GM18951 (cell line): Measurements from ENCODE around the gene MLIP.

Experiments
- POLR2A ChIP-seq: IDR thresholded peaks from 4 replicates; pipeline ENCODE4 v1.6.1; 2011; ENCODE audit warnings: mild to moderate bottlenecking; ENCODE audit not compliant: insufficient read length, insufficient read depth; ENCODE audit errors: extremely low read depth
- in situ Hi-C: fragments of 300-500 bp; cut with MboI; formaldehyde crosslinking; loops from one replicate; pipeline ENCODE4 v1.12.0; 2022; ENCODE audit warnings: low sequenced_read_pairs, mixed read lengths, inconsistent platforms; ENCODE audit not compliant: unreplicated experiment

MLIP gene

DNA sequence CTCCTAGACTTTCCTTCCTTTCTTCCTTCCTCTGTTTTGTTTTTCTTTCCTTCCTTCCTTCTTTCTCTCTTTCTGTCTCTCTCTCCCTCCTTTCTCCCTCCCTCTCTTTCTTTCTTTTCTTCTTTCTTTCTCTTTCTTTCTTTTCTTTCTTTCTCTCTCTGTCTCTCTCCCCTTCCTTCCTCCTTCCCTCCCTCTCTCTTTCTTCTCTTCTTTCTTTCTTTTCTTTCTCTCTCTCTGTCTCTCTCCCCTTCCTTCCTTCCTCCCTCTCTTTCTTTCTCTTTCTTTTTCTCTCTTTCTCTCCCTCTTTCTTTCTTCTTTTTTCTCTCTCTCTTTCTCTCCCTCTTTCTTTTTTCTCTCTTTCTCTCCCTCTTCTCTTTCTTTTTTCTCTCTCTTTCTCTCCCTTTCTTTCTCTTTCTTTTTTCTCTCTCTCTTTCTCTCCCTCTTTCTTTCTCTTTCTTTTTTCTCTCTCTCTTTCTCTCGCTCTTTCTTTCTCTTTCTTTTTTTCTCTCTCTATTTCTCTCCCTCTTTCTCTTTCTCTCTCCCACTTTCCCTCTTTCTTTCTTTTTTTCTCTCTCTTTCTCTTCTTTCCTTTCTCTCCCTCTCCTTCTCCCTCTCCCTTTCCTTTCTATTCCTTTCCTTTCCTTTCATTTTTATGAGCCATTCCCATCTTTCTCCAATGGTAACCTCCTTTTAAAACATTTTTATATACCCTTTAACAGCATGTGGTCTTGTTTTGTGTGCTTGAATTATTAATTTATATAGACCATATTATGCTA is 199.3 kb downstream of the MLIP start:
- in situ Hi-C loops, result no loop called here
- no peak for TF ChIP-seq POLR2A

DNA sequence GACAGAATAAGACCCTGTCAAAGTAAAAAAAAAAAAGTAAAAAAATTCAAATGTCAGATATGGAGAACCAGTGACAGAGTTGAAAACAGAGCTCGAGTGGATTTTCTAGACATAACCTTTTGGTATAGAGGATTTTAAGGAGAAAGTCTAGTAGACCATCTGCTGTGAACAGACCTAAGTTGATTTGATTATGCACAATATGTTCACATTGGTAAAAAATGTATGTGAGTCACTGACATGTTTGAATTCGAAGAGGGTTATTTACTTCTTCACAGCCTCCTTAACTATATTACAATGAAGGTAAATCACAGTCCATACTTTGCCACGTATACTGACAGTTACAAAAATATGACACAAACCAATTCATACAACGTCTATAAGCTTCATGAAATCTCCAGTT is 204.4 kb downstream of the MLIP start:
- in situ Hi-C loops, result no loop called here
- no peak for TF ChIP-seq POLR2A
